PFSK-1 (cell line): ENCODE measurements around the gene PREX1.

Source experiments
- FOXP2 ChIP-seq: optimal IDR thresholded peaks from 2 replicates; pipeline ENCODE3; 2011; ENCODE audit warnings: borderline replicate concordance, control low read depth, inconsistent platforms; ENCODE audit not compliant: insufficient read depth; ENCODE audit errors: extremely low read length, extremely low read depth
- POLR2AphosphoS5 ChIP-seq: IDR thresholded peaks from 2 replicates; pipeline ENCODE4 v1.6.1; 2012; ENCODE audit warnings: low read depth, mild to moderate bottlenecking, control low read depth, low read length, moderate library complexity
- SIN3A ChIP-seq: IDR thresholded peaks from 2 replicates; pipeline ENCODE4 v1.6.1; 2012; ENCODE audit warnings: mild to moderate bottlenecking, low read length, moderate library complexity, borderline replicate concordance; ENCODE audit not compliant: insufficient read depth
- TAF1 ChIP-seq: IDR thresholded peaks from 2 replicates; pipeline ENCODE4 v1.6.1; 2012; ENCODE audit warnings: low read length, control low read depth, borderline replicate concordance; ENCODE audit not compliant: insufficient read depth

- no peak for TF ChIP-seq SIN3A
- no peak for TF ChIP-seq POLR2AphosphoS5
- no peak for TF ChIP-seq TAF1
- TF ChIP-seq FOXP2: no peak
These were observed 209.2 kb downstream of the PREX1 start for GRCh38 chr20:48618631-48619030.
